ENCODE data around the gene TBX21.
"Not testable (repeated sequence)": the region's sequence is repeated elsewhere in the genome, so short reads cannot be mapped to it uniquely, and the experiment has no call there.

The TBX21 gene

GRCh38 chr17:47733674-47734410 is 806 bp downstream of the TBX21 start:
- DNase-seq: peak in 1 of 3 donors; percentile 45

GRCh38 chr17:47735139-47735464 is 2.1 kb downstream of the TBX21 start:
- DNase-seq: no peak

GRCh38 chr17:47735536-47736011 is 2.5 kb downstream of the TBX21 start:
- peak in 2 of 3 donors; percentile 37 to 47 for DNase-seq

GRCh38 chr17:47736501-47737495 is 3.8 kb downstream of the TBX21 start:
- DNase-seq: no peak

GRCh38 chr17:47738178-47738577 is 5.1 kb downstream of the TBX21 start:
- no peak for DNase-seq

- DNase-seq: no peak
These were observed 6.1 kb downstream of the TBX21 start for GRCh38 chr17:47739150-47739549.

- not testable (repeated sequence) for DNase-seq
These were observed 6.9 kb downstream of the TBX21 start for GRCh38 chr17:47739945-47740344.

- DNase-seq: no peak
These were observed 8.2 kb downstream of the TBX21 start for GRCh38 chr17:47741109-47741792.

GRCh38 chr17:47741793-47742145 is 8.7 kb downstream of the TBX21 start:
- DNase-seq: no peak

GRCh38 chr17:47742319-47743181 is 9.5 kb downstream of the TBX21 start:
- peak in 1 of 3 donors; percentile 45 for DNase-seq

- DNase-seq: no peak
These were observed 11.4 kb downstream of the TBX21 start for GRCh38 chr17:47744168-47745036.

- no peak for DNase-seq
These were observed 12.0 kb downstream of the TBX21 start for GRCh38 chr17:47745037-47745380.

- DNase-seq: no peak
These were observed 18.4 kb downstream of the TBX21 start for GRCh38 chr17:47751471-47751870.

GRCh38 chr17:47757386-47757785 is 24.4 kb downstream of the TBX21 start:
- peak; percentile 72 to 91 (median 84) for DNase-seq

- no peak for DNase-seq
These were observed 27.5 kb downstream of the TBX21 start for GRCh38 chr17:47760409-47761140.

- DNase-seq: no peak
These were observed 29.7 kb downstream of the TBX21 start for GRCh38 chr17:47762728-47763127.

- DNase-seq: peak in 1 of 3 donors; percentile 32
These were observed 31.0 kb downstream of the TBX21 start for GRCh38 chr17:47763913-47764582.

- DNase-seq: peak; percentile 84 to 86 (median 85)
These were observed 40.6 kb downstream of the TBX21 start for GRCh38 chr17:47773649-47774048.

GRCh38 chr17:47774331-47774730 is 41.3 kb downstream of the TBX21 start:
- no peak for DNase-seq

Measured in suppressor macrophage treated with lipopolysaccharide for 1 hour (primary cell).